NCI-H1417 (cell line): ENCODE results near the gene TMSB4X.
A peak's percentile ranks its signal among the peaks of the same experiment; 100 is the strongest.
"Not testable (repeated sequence)": the region's sequence is repeated elsewhere in the genome, so short reads cannot be mapped to it uniquely, and the experiment has no call there.

Experiments used
- DNase-seq, 3 experiments: peaks; one replicate each; lab custom pipeline; 2025; lab: John Stamatoyannopoulos, UW

TMSB4X gene

GRCh38 chrX:12974796-12975669, at the start of gene TMSB4X:
Gene TMSB4X (plus strand): TSS chrX:12975110.
- DNase-seq = peak; percentile 44 to 93 (median 90)

- no peak for DNase-seq
Measured at GRCh38 chrX:12929701-12930100, 45.2 kb upstream of the TMSB4X start.

DNA sequence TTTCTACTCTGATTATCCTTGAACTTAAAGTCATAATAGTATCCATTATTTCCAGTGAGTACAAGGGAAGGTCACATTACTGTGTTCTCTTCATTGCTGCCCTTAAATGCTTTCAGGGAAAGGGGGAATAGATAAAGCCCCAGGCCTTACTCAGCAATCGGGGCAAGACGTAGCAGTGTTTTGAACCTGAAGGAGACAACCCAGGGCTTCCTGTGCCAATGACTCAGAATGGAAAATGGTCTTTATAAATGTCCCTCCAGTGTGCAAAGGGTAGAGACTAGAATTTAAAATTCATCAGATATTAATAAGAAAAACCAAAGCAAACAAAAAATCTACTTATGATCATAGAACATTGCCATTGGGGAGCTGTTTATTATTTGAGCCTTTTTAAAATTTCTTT, 44.8 kb upstream of the TMSB4X start:
- no peak for DNase-seq

GRCh38 chrX:12932244-12932643, 42.7 kb upstream of the TMSB4X start:
- peak in 1 of 3 experiments; percentile 33 for DNase-seq

DNA sequence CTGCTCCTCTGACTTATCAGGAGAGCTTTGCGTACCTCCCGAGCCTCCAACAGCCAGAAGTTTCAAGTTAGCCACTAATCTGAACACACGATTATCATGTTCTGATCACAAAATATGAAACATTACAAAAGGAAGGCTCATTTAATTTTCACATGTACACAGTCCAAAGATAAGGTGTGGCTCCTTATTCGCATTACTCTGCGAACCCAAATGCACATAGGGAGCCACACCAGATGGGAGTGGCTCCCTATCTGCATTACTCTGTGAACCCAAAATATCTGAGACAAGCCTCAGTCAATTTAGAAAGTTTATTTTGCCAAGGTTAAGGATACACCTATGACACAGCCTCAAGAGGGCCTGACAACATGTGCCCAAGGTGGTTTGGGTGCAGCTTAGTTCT, 40.1 kb upstream of the TMSB4X start:
- DNase-seq = no peak

DNA sequence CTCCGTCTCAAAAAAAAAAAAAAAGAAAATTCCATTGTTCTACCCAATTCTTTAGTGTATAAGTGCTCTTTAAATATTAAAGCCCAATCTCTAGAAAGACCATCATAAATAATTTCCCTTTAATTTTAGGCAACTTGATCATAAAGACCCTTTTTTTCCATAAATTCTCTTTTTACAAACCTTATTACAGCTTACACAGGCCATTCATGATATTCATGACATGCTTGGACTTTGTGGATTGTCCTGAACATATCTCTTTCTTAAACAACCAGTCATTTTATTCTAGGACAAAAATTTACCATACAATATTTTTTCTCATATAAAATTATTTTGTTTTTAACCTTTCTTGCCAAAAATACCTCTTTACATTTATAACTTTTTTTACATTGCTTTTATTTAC, 38.0 kb upstream of the TMSB4X start:
- DNase-seq = no peak

DNA sequence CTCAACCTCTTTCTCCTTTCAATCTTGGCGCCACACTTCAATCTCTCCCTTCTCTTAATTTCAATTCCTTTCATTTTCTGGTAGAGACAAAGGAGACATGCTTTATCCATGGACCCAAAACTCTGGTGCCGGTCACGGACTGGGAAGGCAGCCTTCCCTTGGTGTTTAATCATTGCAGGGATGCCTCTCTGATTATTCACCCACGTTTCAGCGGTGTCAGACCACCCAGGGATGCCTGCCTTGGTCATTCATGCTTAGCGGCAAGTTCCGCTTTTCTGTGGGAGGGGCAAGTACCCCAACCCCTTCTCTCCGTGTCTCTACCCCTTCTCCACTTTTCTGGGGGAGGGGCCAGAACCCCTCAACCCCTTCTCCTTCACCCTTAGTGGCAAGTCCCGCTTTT, 34.4 kb upstream of the TMSB4X start:
- DNase-seq = not testable (repeated sequence)

- DNase-seq = not testable (repeated sequence)
Measured at GRCh38 chrX:12943592-12943991, 31.3 kb upstream of the TMSB4X start.

GRCh38 chrX:12944452-12944851, 30.5 kb upstream of the TMSB4X start:
- not testable (repeated sequence) for DNase-seq

GRCh38 chrX:12945494-12945893, 29.4 kb upstream of the TMSB4X start:
- DNase-seq = no peak

DNA sequence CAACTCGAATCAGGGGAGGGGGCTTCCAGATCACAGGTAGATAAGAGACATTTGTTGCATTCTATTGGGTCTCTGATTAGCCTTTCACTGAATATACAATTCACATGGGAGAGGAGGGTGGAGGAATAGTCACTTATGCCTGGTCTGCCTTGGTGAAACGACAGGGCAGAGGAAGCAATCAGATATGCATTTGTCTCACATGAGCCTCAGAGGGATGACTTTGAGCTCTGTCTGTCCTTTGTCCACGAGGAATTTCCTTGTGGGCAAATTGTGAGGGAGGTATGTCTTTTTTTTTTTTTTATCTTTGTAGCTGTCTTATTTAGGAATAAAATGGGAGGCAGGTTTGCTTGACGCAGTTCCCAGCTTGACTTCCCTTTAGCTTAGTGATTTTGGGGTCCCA, 28.5 kb upstream of the TMSB4X start:
- DNase-seq = no peak

GRCh38 chrX:12946838-12947544, 27.9 kb upstream of the TMSB4X start:
- DNase-seq = peak; percentile 60 to 95 (median 87)

DNA sequence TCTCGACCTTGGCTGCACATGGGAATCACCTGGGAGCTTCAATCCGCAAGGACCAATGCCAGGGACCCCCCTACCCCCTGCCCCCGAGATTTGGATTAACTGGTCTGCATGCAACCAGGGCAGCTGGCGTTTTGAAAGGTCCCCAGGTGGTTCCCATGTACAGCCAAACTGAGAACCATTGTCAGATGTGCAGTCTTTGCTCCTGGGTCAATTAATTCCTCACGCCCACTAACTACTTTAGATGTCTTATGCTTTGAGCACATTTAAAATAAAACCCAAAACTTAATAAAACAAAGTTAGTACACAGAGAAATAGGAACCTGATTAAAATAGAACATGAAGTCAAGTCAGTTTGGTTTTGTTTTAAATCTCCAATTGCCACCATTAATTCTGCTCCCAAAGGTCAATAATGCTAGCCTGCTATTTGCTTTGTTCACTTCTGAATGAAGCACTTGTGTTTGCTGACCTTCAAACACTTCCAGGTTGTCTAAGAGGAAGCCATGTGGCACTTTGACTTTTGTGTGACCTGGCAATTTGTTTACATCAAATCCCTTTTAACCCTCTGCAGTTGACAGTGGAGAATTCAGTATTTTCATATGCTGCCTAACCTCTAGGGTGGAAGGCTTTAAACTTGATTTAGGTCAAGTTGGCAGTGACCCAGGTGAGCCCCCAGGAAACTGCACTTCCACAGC, 27.2 kb upstream of the TMSB4X start:
- DNase-seq = peak in 2 of 3 experiments; percentile 40 to 86

GRCh38 chrX:12948495-12948894, 26.4 kb upstream of the TMSB4X start:
- no peak for DNase-seq

GRCh38 chrX:12949205-12949926, 25.5 kb upstream of the TMSB4X start:
- no peak for DNase-seq

DNA sequence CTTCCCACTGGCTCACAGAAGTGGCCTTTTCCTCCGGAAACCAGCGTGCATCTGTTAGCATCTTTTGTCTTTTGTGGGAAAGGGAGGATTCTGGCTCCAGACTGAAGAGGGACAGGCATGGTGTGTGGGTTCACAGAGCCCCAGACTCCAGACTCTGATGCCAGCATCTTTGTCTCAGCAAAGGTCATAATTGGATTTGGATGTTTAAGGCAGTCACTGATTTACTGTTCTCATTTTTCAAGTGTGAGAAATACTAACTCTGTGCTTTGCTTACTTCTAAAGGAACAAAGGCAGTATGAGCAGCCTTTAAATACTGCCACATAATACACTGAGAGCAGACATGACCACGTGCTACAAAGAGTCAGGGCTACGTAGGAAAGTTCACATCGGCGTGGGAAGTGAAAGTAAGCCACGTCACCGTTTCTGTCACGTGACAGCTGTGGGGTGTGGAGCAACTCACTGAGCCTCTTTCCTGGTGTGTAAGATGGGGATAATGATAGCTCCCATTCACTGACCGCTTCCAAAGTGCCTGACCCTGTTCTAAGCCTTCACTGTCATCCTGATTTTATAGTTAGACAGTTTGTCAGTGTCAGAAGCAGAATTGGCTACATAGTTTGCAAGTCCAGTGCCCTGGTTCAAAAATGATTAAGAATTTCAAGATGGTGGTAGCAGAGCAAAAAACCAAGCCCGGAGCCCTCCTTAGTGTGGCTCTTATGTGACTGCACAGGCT, 24.8 kb upstream of the TMSB4X start:
- DNase-seq = peak in 1 of 3 experiments; percentile 47

GRCh38 chrX:12950851-12951594, 23.9 kb upstream of the TMSB4X start:
- DNase-seq = no peak

- no peak for DNase-seq
Measured at GRCh38 chrX:12951595-12951975, 23.3 kb upstream of the TMSB4X start.

- no peak for DNase-seq
Measured at GRCh38 chrX:12953420-12953819, 21.5 kb upstream of the TMSB4X start.

GRCh38 chrX:12954376-12954775, 20.5 kb upstream of the TMSB4X start:
- no peak for DNase-seq

DNA sequence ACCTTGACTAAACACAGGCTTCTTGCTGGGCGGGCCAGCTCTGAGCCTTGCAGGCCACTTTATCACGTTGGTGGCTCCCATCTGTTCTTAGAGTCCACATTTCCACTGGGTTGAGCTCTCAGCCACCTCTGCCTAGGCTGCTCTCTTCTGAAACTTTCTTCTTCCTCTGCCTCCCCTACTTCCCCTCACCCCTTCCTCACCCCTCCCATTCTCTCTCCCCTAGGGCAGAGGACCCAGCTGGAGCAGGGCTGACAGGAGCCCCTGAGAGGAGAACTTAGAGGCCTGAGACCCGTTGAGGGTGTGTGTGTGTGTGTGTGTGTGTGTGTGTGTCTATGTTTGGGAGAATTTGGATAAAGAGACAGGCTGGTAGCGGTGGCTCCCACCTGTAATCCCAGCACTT, 19.9 kb upstream of the TMSB4X start:
- no peak for DNase-seq
